ENCODE measurements around the gene ARID1B. TPM values are rescaled to one million over a fixed set of nuclear protein-coding genes. Genes with fewer than 3 reads are reported as not detected.

The ARID1B gene
- total RNA-seq, 1 experiment from 2014 or later: 91.7 TPM

GRCh38 chr6:156952401-156952800, 175.2 kb downstream of the ARID1B start:
- DNase-seq (ENCODE audit: low read depth, low spot score) (no peak), ATAC-seq (no peak)
- intact Hi-C loops (cut with micrococcal nuclease; ENCODE audit: unreplicated experiment) (no loop called here), in situ Hi-C loops (cut with HindIII; ENCODE audit: low pct_unique_long_range_greater_than_20kb, low sequenced_read_pairs) (no loop called here)
- POLR2A ChIA-PET: interaction anchor here (0.7 kb wide), 1 partner anchor 27 kb away, joined by 4 read pairs; no protein-coding TSS in a partner anchor
- Histone ChIP-seq H3K9me3 (ENCODE audit: control insufficient read depth, insufficient read depth, low read depth, low read length) (no peaks in the 10 kb centered on the region), H3K36me3 (ENCODE audit: control insufficient read depth, insufficient read depth, low read length) (no peaks in the 10 kb centered on the region), H3K27ac (ENCODE audit: low read length) (no peak overlapping the region), H3K4me3 (ENCODE audit: low read depth in 2 of 2, low read length in 2 of 2) (no peak overlapping the region), H3K4me1 (ENCODE audit: control insufficient read depth, insufficient read depth, low read length) (peaks cover 39% of the 10 kb centered on the region), H3K27me3 (ENCODE audit: control insufficient read depth, insufficient read depth, low read length) (no peaks in the 10 kb centered on the region)
- TF ChIP-seq POLR2AphosphoS5 (IDR thresholded peaks at IDR 0.05; ENCODE audit: low read depth, low read length) (no peak), TCF7L2 (IDR thresholded peaks at IDR 0.05; ENCODE audit: low read depth, low read length) (no peak), CTCF (IDR thresholded peaks at IDR 0.05) (no peak), REST (IDR thresholded peaks at IDR 0.05; ENCODE audit: insufficient read depth in 1 of 2, low read depth in 2 of 2, low read length in 1 of 2) (no peak), SIN3A (IDR thresholded peaks at IDR 0.05; ENCODE audit: borderline replicate concordance, insufficient read depth, low read depth, low read length) (no peak)
- no TSS peak for BruUV-seq (replicated peaks)
- CTCF ChIA-PET: no interaction called here

- in situ Hi-C loops (cut with HindIII; ENCODE audit: low pct_unique_long_range_greater_than_20kb, low sequenced_read_pairs): no loop called here
- H3K27me3 ChIP-seq (ENCODE audit: control insufficient read depth, insufficient read depth, low read length): no peaks in the 10 kb centered on the region
- ChIA-PET CTCF (no interaction called here), POLR2A (no interaction called here)
- ATAC-seq (no peak), DNase-seq (ENCODE audit: low read depth, low spot score) (no peak)
- H3K36me3 ChIP-seq (ENCODE audit: control insufficient read depth, insufficient read depth, low read length): no peaks in the 10 kb centered on the region
- TF ChIP-seq REST (IDR thresholded peaks at IDR 0.05; ENCODE audit: insufficient read depth in 1 of 2, low read depth in 2 of 2, low read length in 1 of 2): no peak
- no peak for TF ChIP-seq CTCF (IDR thresholded peaks at IDR 0.05)
- no peak for TF ChIP-seq POLR2AphosphoS5 (IDR thresholded peaks at IDR 0.05; ENCODE audit: low read depth, low read length)
- no peak for TF ChIP-seq TCF7L2 (IDR thresholded peaks at IDR 0.05; ENCODE audit: low read depth, low read length)
- no peak for TF ChIP-seq SIN3A (IDR thresholded peaks at IDR 0.05; ENCODE audit: borderline replicate concordance, insufficient read depth, low read depth, low read length)
- BruUV-seq (replicated peaks): no TSS peak
- H3K27ac ChIP-seq (ENCODE audit: low read length): no peak overlapping the region
- no peak overlapping the region for H3K4me3 ChIP-seq (ENCODE audit: low read depth in 2 of 2, low read length in 2 of 2)
- H3K4me1 ChIP-seq (ENCODE audit: control insufficient read depth, insufficient read depth, low read length): peaks cover 37% of the 10 kb centered on the region
- no peaks in the 10 kb centered on the region for H3K9me3 ChIP-seq (ENCODE audit: control insufficient read depth, insufficient read depth, low read depth, low read length)
- intact Hi-C loops (cut with micrococcal nuclease; ENCODE audit: unreplicated experiment): no loop called here
Measured at GRCh38 chr6:156953127-156953478, 175.9 kb downstream of the ARID1B start.
